K562 (cell line): ENCODE results near the gene SETD1B. TPM values are rescaled to one million over a fixed set of nuclear protein-coding genes. Genes with fewer than 3 reads are reported as not detected.

Experiments
- ATAC-seq: fragments of 200-7000 bp; cut with Tn5 transposase; 3 replicates; pipeline ENCODE4 v1.9.1; 2020; ENCODE audit warnings: moderate library complexity
- BruUV-seq: library from RNA; stranded (reverse); fragments of 400-500 nt; replicated peaks from 2 replicates; lab custom pipeline; 2021; lab: Mats Ljungman, UMichigan
- CTCF ChIA-PET: fragments of 300-600 bp; formaldehyde crosslinking; extraction: SDS; loops from one replicate; lab custom pipeline; 2021; ENCODE audit warnings: low intra/inter-chr PET ratio; lab: Yijun Ruan, JAX
- POLR2A ChIA-PET: fragments of 300-600, 350-650 bp; sonication (Branson Sonifier 250); formaldehyde crosslinking; extraction: SDS; loops from one replicate; lab custom pipeline; 2021; ENCODE audit warnings: antibody characterized with exemption, inconsistent platforms; lab: Yijun Ruan, JAX
- DNase-seq, 4 experiments: peaks; one replicate each; pipeline versions ENCODE4 v3.0.0 to v3.0.0-alpha.2; 2011 to 2018; ENCODE audit warnings: low spot score in 3 of 4, mixed read lengths in 3 of 4; ENCODE audit errors: extremely low read depth in 1 of 4
- FAIRE-seq: peaks from 2 replicates; lab custom pipeline; 2011; peaks lifted over from hg19 to GRCh38; lab: Jason Lieb, UNC
- H2AFZ ChIP-seq: 2 replicates; pipeline ENCODE4 v1.6.0; 2011; ENCODE audit warnings: low read depth, low read length, control low read depth, inconsistent platforms
- H3K27ac ChIP-seq: fragments of 200-600 bp; 3 replicates; pipeline ENCODE4 v1.8.0; 2011; ENCODE audit warnings: low read depth, mild to moderate bottlenecking, control low read depth, inconsistent platforms, low read length, moderate library complexity, mixed read lengths; ENCODE audit errors: extremely low read depth
- H3K27me3 ChIP-seq, 2 experiments: fragments of 300-600 bp in 1 of 2; 2 replicates in 1 of 2; 3 replicates in 1 of 2; pipeline versions ENCODE4 v1.6.0 to v1.8.0; 2011; ENCODE audit warnings: inconsistent platforms in 2 of 2, low read length in 2 of 2, mild to moderate bottlenecking in 1 of 2, mixed read lengths in 1 of 2, moderate library complexity in 1 of 2; ENCODE audit not compliant: control insufficient read depth in 2 of 2, insufficient read depth in 2 of 2
- H3K36me3 ChIP-seq: fragments of 300-600 bp; 3 replicates; pipeline ENCODE4 v1.8.0; 2011; ENCODE audit warnings: mild to moderate bottlenecking, low read length, inconsistent platforms; ENCODE audit not compliant: control insufficient read depth, insufficient read depth
- H3K4me1 ChIP-seq, 2 experiments: fragments of 200-600 bp in 1 of 2; replicated peaks in 1 of 2; 2 replicates in 1 of 2; 3 replicates in 1 of 2; pipeline versions ENCODE4 v1.5.1 to v1.8.0; 2011; ENCODE audit warnings: inconsistent platforms in 2 of 2, low read length in 2 of 2, mild to moderate bottlenecking in 1 of 2, mixed read lengths in 1 of 2, moderate library complexity in 1 of 2; ENCODE audit not compliant: control insufficient read depth in 2 of 2, insufficient read depth in 2 of 2
- H3K4me2 ChIP-seq: 2 replicates; pipeline ENCODE4 v1.6.1; 2011; ENCODE audit warnings: low read length, control low read depth, inconsistent platforms, mixed read lengths; ENCODE audit not compliant: insufficient read depth
- H3K4me3 ChIP-seq: fragments of 200-600 bp; sonication (generic), shearing (Covaris generic); 2 replicates; pipeline ENCODE4 v1.5.1; 2016; ENCODE audit warnings: control low read depth, inconsistent platforms
- H3K79me2 ChIP-seq: fragments of 200-600 bp; 3 replicates; pipeline ENCODE4 v1.8.0; 2011; ENCODE audit warnings: low read length, inconsistent platforms; ENCODE audit not compliant: control insufficient read depth, insufficient read depth
- H3K9ac ChIP-seq, 2 experiments: 2 replicates each; pipeline versions ENCODE4 v1.6.0 to v1.6.1; 2011; ENCODE audit warnings: low read depth in 2 of 2, low read length in 2 of 2, control low read depth in 1 of 2, inconsistent platforms in 1 of 2, mild to moderate bottlenecking in 1 of 2, mixed read lengths in 1 of 2; ENCODE audit not compliant: insufficient read depth in 1 of 2
- H3K9me1 ChIP-seq: one replicate; pipeline ENCODE4 v1.6.0; 2011; ENCODE audit warnings: inconsistent platforms, mild to moderate bottlenecking, low read length, moderate library complexity; ENCODE audit not compliant: control insufficient read depth, insufficient read depth
- H3K9me3 ChIP-seq: replicated peaks from 2 replicates; pipeline ENCODE4 v1.5.1; 2011; ENCODE audit warnings: low read depth, low read length, inconsistent platforms; ENCODE audit not compliant: control insufficient read depth, insufficient read depth
- H4K20me1 ChIP-seq: replicated peaks from 2 replicates; pipeline ENCODE4 v1.6.1; 2011; ENCODE audit warnings: low read length, inconsistent platforms, mixed read lengths; ENCODE audit not compliant: control insufficient read depth, insufficient read depth
- E2F1 ChIP-seq: sonication (generic); formaldehyde crosslinking; IDR thresholded peaks from 2 replicates; pipeline ENCODE4 v1.8.1; 2023; ENCODE audit warnings: mild to moderate bottlenecking, missing genetic modification reagents, moderate library complexity
- MAX ChIP-seq: sonication (generic); formaldehyde crosslinking; IDR thresholded peaks from 2 replicates; pipeline ENCODE4 v1.9.0; 2022; ENCODE audit warnings: mild to moderate bottlenecking, missing genetic modification reagents
- MNT ChIP-seq, 2 experiments: fragments of 450-650 bp; conservative IDR thresholded peaks; 2 replicates each; pipeline ENCODE4 v1.6.1; 2017; ENCODE audit warnings: mild to moderate bottlenecking in 2 of 2, moderate library complexity in 2 of 2
- NEUROD1 ChIP-seq: fragments of 150-350 bp; IDR thresholded peaks from 2 replicates; pipeline ENCODE4 v1.6.1; 2014; ENCODE audit warnings: borderline replicate concordance, low read length, low read depth; ENCODE audit not compliant: partially characterized antibody
- NR1H2 ChIP-seq: sonication (generic); formaldehyde crosslinking; IDR thresholded peaks from 2 replicates; pipeline ENCODE4 v1.4.0; 2020; ENCODE audit warnings: mild to moderate bottlenecking, missing genetic modification reagents
- NRF1 ChIP-seq, 2 experiments: fragments of 450-650 bp; IDR thresholded peaks in 1 of 2; conservative IDR thresholded peaks in 1 of 2; 2 replicates each; pipeline ENCODE4 v1.6.1; 2014; ENCODE audit warnings: mild to moderate bottlenecking in 2 of 2
- RCOR1 ChIP-seq, 2 experiments: IDR thresholded peaks; 2 replicates each; pipeline ENCODE4 v1.6.1; 2012; ENCODE audit warnings: low read depth in 2 of 2, low read length in 2 of 2, borderline replicate concordance in 1 of 2, improper control_type of control experiment in 1 of 2
- RREB1 ChIP-seq: fragments of 250-450 bp; sonication (Bioruptor Pico); IDR thresholded peaks from 2 replicates; pipeline ENCODE4 v1.4.0; 2020
- TBL1XR1 ChIP-seq, 2 experiments: IDR thresholded peaks; 2 replicates each; pipeline ENCODE4 v1.6.1; 2012; ENCODE audit warnings: improper control_type of control experiment in 2 of 2, low read length in 2 of 2, mild to moderate bottlenecking in 1 of 2
- WGBS: fragments of 100-300 bp; shearing (Covaris generic); methylation state at CpG from one replicate; pipeline ENCODE4 v1.1.6; 2016; ENCODE audit warnings: low coverage, mixed read lengths; ENCODE audit not compliant: insufficient coverage; ENCODE audit errors: missing lambda C conversion rate; 5-methylcytosine and 5-hydroxymethylcytosine counted together
- in situ Hi-C: fragments of 300-500 bp; cut with MboI; formaldehyde crosslinking; loops from 4 replicates; pipeline ENCODE4 v1.15.0; 2018; ENCODE audit warnings: inconsistent platforms, mixed read lengths
- intact Hi-C: fragments of 100-400 bp; cut with micrococcal nuclease; formaldehyde crosslinking; loops from 2 replicates; pipeline ENCODE4 v1.14.2; 2022
- polyA plus RNA-seq, 8 experiments: library from polyadenylated mRNA; depleted of rRNA in 4 of 8; stranded (reverse) in 5 of 8; unstranded in 3 of 8; fragments of >200 nt; fragmentation: Nextera tagmentation in 2 of 8; fragmentation: Illumina TruSeq in 1 of 8; extraction: Ambion mirVana in 2 of 8; extraction: Trizol in 1 of 8; gene quantifications; 2 replicates each; pipeline versions ENCODE4 v1.2.1 to v1.2.3, GENCODE V29; 2011 to 2014; ENCODE audit warnings: inconsistent platforms in 1 of 8, missing spikeins in 1 of 8
- total RNA-seq, 7 experiments: library from RNA; depleted of rRNA in 6 of 7; stranded (reverse); fragments of >200 nt in 6 of 7; fragmentation: Illumina TruSeq in 2 of 7; extraction: Trizol in 2 of 7; gene quantifications; 2 replicates each; pipeline versions ENCODE4 v1.2.1 to v1.2.3, GENCODE V29; 2011 to 2021; ENCODE audit warnings: low replicate concordance in 1 of 7

The SETD1B gene
- total and polyA plus RNA-seq, 9 of the 15 experiments (the other 6 are each of a cell fraction or from before 2014, with no cell fraction given) = 0.48 to 26.6 (median 2.3) TPM

- Histone ChIP-seq H3K4me1 (peaks cover 40 to 88% of the 10 kb centered on the region in 2 experiments), H2AFZ (peak overlapping the region; percentile 36; the same call in 1 of the 2 replicates), H3K9ac (peak overlapping the region; percentile 77 to 92), H3K36me3 (peaks cover 33% of the 10 kb centered on the region), H3K9me1 (no peaks in the 10 kb centered on the region), H3K4me3 (peak overlapping the region; percentile 32), H3K9me3 (no peaks in the 10 kb centered on the region), H4K20me1 (no peaks in the 10 kb centered on the region), H3K4me2 (peak overlapping the region; percentile 91), H3K79me2 (peaks cover 69% of the 10 kb centered on the region), H3K27ac (peak overlapping the region; percentile 89), H3K27me3 (no peaks in the 10 kb centered on the region)
- WGBS = 7% methylated on average over 30 of the region's 39 CpGs
- intact Hi-C loops (no loop called here), in situ Hi-C loops (loop anchor here (5.0 kb wide), 1 partner anchor 90 kb away; the partner anchor contains the start of gene PSMD9)
- CTCF ChIA-PET = interaction anchor here (1.2 to 5.9 kb wide), 4 partner anchors 9 to 100 kb away, joined by 3 to 73 read pairs (median 8); partner anchors contain the start of gene PSMD9
- ATAC-seq (peak; percentile 67), DNase-seq (peak; percentile 72 to 98 (median 83)), FAIRE-seq (peak; percentile 89)
- BruUV-seq = no TSS peak
- POLR2A ChIA-PET = interaction anchor here (0.6 to 9.4 kb wide), 9 partner anchors 10 to 672 kb away, joined by 3 to 194 read pairs (median 4); partner anchors contain the start of genes KDM2B and SETD1B
- peak; percentile 35 for TF ChIP-seq NEUROD1
- TF ChIP-seq RREB1 = 0 out of 2 replicates have a peak, but pooled peaks have one; percentile 32
- TF ChIP-seq TBL1XR1 (IDR thresholded peaks at IDR 0.05; ENCODE audit: low read length in 2 of 2) = 0 out of 4 replicates have a peak, but pooled peaks of 1 of the 2 experiments have one; percentile 52
- peak; percentile 82 to 88 for TF ChIP-seq MNT (conservative IDR thresholded peaks at IDR 0.05)
- no peak for TF ChIP-seq E2F1 (CRISPR knock-in tag)
- TF ChIP-seq MAX = peak; percentile 81
- peak in 1 of 2 experiments; percentile 51; a peak in 1 of 4 replicates for TF ChIP-seq RCOR1 (IDR thresholded peaks at IDR 0.05; ENCODE audit: borderline replicate concordance in 1 of 2, low read depth in 2 of 2, low read length in 2 of 2)
- TF ChIP-seq NRF1 (conservative IDR thresholded peaks at IDR 0.05 in 1 of 2, IDR thresholded peaks at IDR 0.05 in 1 of 2) = peak; percentile 67 to 68
- TF ChIP-seq NR1H2 = 0 out of 2 replicates have a peak, but pooled peaks have one; percentile 55
Measured at GRCh38 chr12:121796855-121797751, 6.7 kb upstream of the SETD1B start.
